WTC11 (cell line): ENCODE results near the gene CEP57L1. TPM values are rescaled to one million over a fixed set of nuclear protein-coding genes. Genes with fewer than 3 reads are reported as not detected.

Experiments used
- ATAC-seq: fragments of 200-7000 bp; cut with Tn5 transposase; 2 replicates; pipeline ENCODE4 v1.10.0; 2021; ENCODE audit warnings: mild to moderate bottlenecking, moderate library complexity
- CTCF ChIA-PET: fragments of 300-600 bp; sonication (Branson Sonifier 250); formaldehyde crosslinking; loops from one replicate; lab custom pipeline; 2021; ENCODE audit warnings: antibody characterized with exemption; lab: Charles Lee
- POLR2A ChIA-PET: fragments of 350-600 bp; sonication (Branson Sonifier 250); formaldehyde crosslinking; loops from one replicate; lab custom pipeline; 2021; ENCODE audit warnings: antibody characterized with exemption; lab: Charles Lee
- DNase-seq: peaks from one replicate; pipeline ENCODE4 v3.0.0; 2021; ENCODE audit warnings: low spot score
- H3K27ac Mint-ChIP-seq: 2 replicates; pipeline ENCODE4 v1.8.0; 2021; ENCODE audit warnings: mixed read lengths
- H3K27me3 Mint-ChIP-seq: 2 replicates; pipeline ENCODE4 v1.8.0; 2021; ENCODE audit warnings: low read depth, mild to moderate bottlenecking, moderate library complexity, mixed read lengths
- H3K36me3 Mint-ChIP-seq: 2 replicates; pipeline ENCODE4 v1.8.0; 2021; ENCODE audit warnings: mixed read lengths
- H3K4me1 Mint-ChIP-seq: 2 replicates; pipeline ENCODE4 v1.8.0; 2022; ENCODE audit warnings: mixed read lengths
- H3K4me3 Mint-ChIP-seq: 2 replicates; pipeline ENCODE4 v1.8.0; 2021; ENCODE audit warnings: mild to moderate bottlenecking, moderate library complexity, mixed read lengths
- H3K9me3 Mint-ChIP-seq: 2 replicates; pipeline ENCODE4 v1.8.0; 2021; ENCODE audit warnings: mixed read lengths
- AFF4 ChIP-seq: sonication (generic); formaldehyde crosslinking; IDR thresholded peaks from 2 replicates; pipeline ENCODE4 v1.8.1; 2023; ENCODE audit warnings: mild to moderate bottlenecking, missing genetic modification reagents, borderline replicate concordance
- CTCF ChIP-seq: fragments of 200-600 bp; IDR thresholded peaks from 2 replicates; pipeline ENCODE4 v1.8.0; 2022; ENCODE audit warnings: antibody characterized with exemption
- ELF4 ChIP-seq: sonication (generic); formaldehyde crosslinking; IDR thresholded peaks from 2 replicates; pipeline ENCODE4 v1.8.1; 2022; ENCODE audit warnings: low read depth, mild to moderate bottlenecking, moderate library complexity, missing genetic modification reagents
- FOXP4 ChIP-seq: sonication (generic); formaldehyde crosslinking; IDR thresholded peaks from 2 replicates; pipeline ENCODE4 v1.8.0; 2022; ENCODE audit warnings: mild to moderate bottlenecking, missing genetic modification reagents
- MLX ChIP-seq: sonication (generic); formaldehyde crosslinking; IDR thresholded peaks from 2 replicates; pipeline ENCODE4 v1.8.1; 2023; ENCODE audit warnings: mild to moderate bottlenecking, missing genetic modification reagents, moderate library complexity
- MXD4 ChIP-seq: fragments of 250-450 bp; sonication (Bioruptor Pico); IDR thresholded peaks from 2 replicates; pipeline ENCODE4 v1.8.0; 2021; ENCODE audit warnings: mild to moderate bottlenecking, moderate library complexity, borderline replicate concordance
- NR1H2 ChIP-seq: sonication (generic); formaldehyde crosslinking; IDR thresholded peaks from 2 replicates; pipeline ENCODE4 v1.9.0; 2021; ENCODE audit warnings: mild to moderate bottlenecking, moderate library complexity, missing genetic modification reagents
- OVOL2 ChIP-seq: fragments of 250-450 bp; sonication (Bioruptor Pico); IDR thresholded peaks from 2 replicates; pipeline ENCODE4 v1.9.0; 2021; ENCODE audit warnings: mild to moderate bottlenecking, borderline replicate concordance
- PREB ChIP-seq: sonication (generic); formaldehyde crosslinking; IDR thresholded peaks from 2 replicates; pipeline ENCODE4 v1.8.1; 2022; ENCODE audit warnings: mild to moderate bottlenecking, missing genetic modification reagents, moderate library complexity, borderline replicate concordance
- TEAD4 ChIP-seq: sonication (generic); formaldehyde crosslinking; IDR thresholded peaks from 2 replicates; pipeline ENCODE4 v1.8.0; 2022; ENCODE audit warnings: mild to moderate bottlenecking, missing genetic modification reagents
- ZNF219 ChIP-seq: sonication (generic); formaldehyde crosslinking; IDR thresholded peaks from 2 replicates; pipeline ENCODE4 v1.8.0; 2023; ENCODE audit warnings: missing genetic modification reagents, mild to moderate bottlenecking, borderline replicate concordance
- ZNF532 ChIP-seq: fragments of 250-450 bp; sonication (Bioruptor Pico); IDR thresholded peaks from 2 replicates; pipeline ENCODE4 v1.9.0; 2021; ENCODE audit warnings: mild to moderate bottlenecking, borderline replicate concordance
- total RNA-seq: library from RNA; stranded (reverse); gene quantifications from 3 replicates; pipeline ENCODE4 v1.2.3, GENCODE V29; 2021

Gene CEP57L1
- total RNA-seq, 1 experiment from 2014 or later: 13.1 TPM

GRCh38 chr6:109093732-109094415 lies 1.4 kb upstream of the CEP57L1 start:
- H3K27me3 Mint-ChIP-seq: no peaks in the 10 kb centered on the region
- H3K9me3 Mint-ChIP-seq: no peaks in the 10 kb centered on the region
- no peak for TF ChIP-seq AFF4 (CRISPR knock-in tag)
- no peak for TF ChIP-seq ZNF532
- TF ChIP-seq MLX: no peak
- TF ChIP-seq FOXP4 (CRISPR knock-in tag): no peak
- no peak for TF ChIP-seq OVOL2 (CRISPR knock-in tag)
- TF ChIP-seq ZNF219 (CRISPR knock-in tag): no peak
- TF ChIP-seq CTCF: no peak
- no peak for TF ChIP-seq ELF4 (CRISPR knock-in tag)
- no peak for TF ChIP-seq NR1H2
- no peak for TF ChIP-seq PREB (CRISPR knock-in tag)
- no peak for TF ChIP-seq TEAD4 (CRISPR knock-in tag)
- no peak for TF ChIP-seq MXD4 (CRISPR knock-in tag)
- no peaks in the 10 kb centered on the region for H3K36me3 Mint-ChIP-seq
- no peak for DNase-seq
- ChIA-PET POLR2A (interaction anchor here (0.6 to 1.6 kb wide), 9 partner anchors 12 to 537 kb away, joined by 3 to 6 read pairs (median 4); partner anchors contain the start of genes ARMC2, CD164 and FOXO3), CTCF (interaction anchor here (0.9 to 2.5 kb wide), 8 partner anchors 12 to 613 kb away, joined by 3 to 14 read pairs (median 4); no protein-coding TSS in a partner anchor)
- H3K27ac Mint-ChIP-seq: peak overlapping the region; percentile 30
- H3K4me3 Mint-ChIP-seq: peak overlapping the region; percentile 74
- ATAC-seq: no peak
- peaks cover 34% of the 10 kb centered on the region for H3K4me1 Mint-ChIP-seq
